NCI-H748 treated with DMSO at 0.1 percent for 48 hours (cell line): ENCODE measurements around the gene HECA.
"Not testable (repeated sequence)": the region's sequence is repeated elsewhere in the genome, so short reads cannot be mapped to it uniquely, and the experiment has no call there.

Source experiments
- DNase-seq: peaks from one replicate; lab custom pipeline; 2025; lab: John Stamatoyannopoulos, UW

Gene HECA

GRCh38 chr6:139134817-139135577 lies at the start of gene HECA:
Gene HECA, plus strand, starts transcription at chr6:139135080. Its CDS starts 317 bp downstream, at chr6:139135397.
- peak; percentile 81 for DNase-seq

- DNase-seq, result no peak
These were observed 43.1 kb upstream of the HECA start for GRCh38 chr6:139091826-139092225.

- no peak for DNase-seq
These were observed 34.9 kb upstream of the HECA start for GRCh38 chr6:139099984-139100383.

GRCh38 chr6:139107051-139107450 lies 27.8 kb upstream of the HECA start:
- no peak for DNase-seq

GRCh38 chr6:139108378-139108777 lies 26.5 kb upstream of the HECA start:
- DNase-seq, result no peak

GRCh38 chr6:139109558-139109957 lies 25.3 kb upstream of the HECA start:
- no peak for DNase-seq

GRCh38 chr6:139112146-139112545 lies 22.7 kb upstream of the HECA start:
- no peak for DNase-seq

- DNase-seq, result no peak
These were observed 22.3 kb upstream of the HECA start for GRCh38 chr6:139112561-139112960.

- DNase-seq, result peak; percentile 47
These were observed 20.1 kb upstream of the HECA start for GRCh38 chr6:139114746-139115145.

- no peak for DNase-seq
These were observed 18.7 kb upstream of the HECA start for GRCh38 chr6:139115989-139116758.

GRCh38 chr6:139117734-139118133 lies 17.1 kb upstream of the HECA start:
- DNase-seq, result no peak

- DNase-seq, result no peak
These were observed 15.3 kb upstream of the HECA start for GRCh38 chr6:139119552-139119951.

- not testable (repeated sequence) for DNase-seq
These were observed 12.1 kb upstream of the HECA start for GRCh38 chr6:139122823-139123222.

- peak; percentile 8 for DNase-seq
These were observed 9.8 kb upstream of the HECA start for GRCh38 chr6:139124887-139125672.

- no peak for DNase-seq
These were observed 8.6 kb upstream of the HECA start for GRCh38 chr6:139126255-139126654.

GRCh38 chr6:139126931-139127330 lies 7.9 kb upstream of the HECA start:
- DNase-seq, result no peak

- no peak for DNase-seq
These were observed 5.6 kb upstream of the HECA start for GRCh38 chr6:139129284-139129683.

GRCh38 chr6:139131736-139132280 lies 3.1 kb upstream of the HECA start:
- DNase-seq, result no peak

- peak; percentile 65 for DNase-seq
These were observed 1.4 kb upstream of the HECA start for GRCh38 chr6:139133262-139134063.

- DNase-seq, result no peak
These were observed 850 bp upstream of the HECA start for GRCh38 chr6:139134064-139134395.
